Brain pericyte (primary cell): Measurements from ENCODE around the gene DAB2IP.

Source experiments
- DNase-seq: peaks from one replicate; pipeline ENCODE4 v3.0.0-alpha.2; 2012; ENCODE audit warnings: low read depth, low spot score

Gene DAB2IP

DNA sequence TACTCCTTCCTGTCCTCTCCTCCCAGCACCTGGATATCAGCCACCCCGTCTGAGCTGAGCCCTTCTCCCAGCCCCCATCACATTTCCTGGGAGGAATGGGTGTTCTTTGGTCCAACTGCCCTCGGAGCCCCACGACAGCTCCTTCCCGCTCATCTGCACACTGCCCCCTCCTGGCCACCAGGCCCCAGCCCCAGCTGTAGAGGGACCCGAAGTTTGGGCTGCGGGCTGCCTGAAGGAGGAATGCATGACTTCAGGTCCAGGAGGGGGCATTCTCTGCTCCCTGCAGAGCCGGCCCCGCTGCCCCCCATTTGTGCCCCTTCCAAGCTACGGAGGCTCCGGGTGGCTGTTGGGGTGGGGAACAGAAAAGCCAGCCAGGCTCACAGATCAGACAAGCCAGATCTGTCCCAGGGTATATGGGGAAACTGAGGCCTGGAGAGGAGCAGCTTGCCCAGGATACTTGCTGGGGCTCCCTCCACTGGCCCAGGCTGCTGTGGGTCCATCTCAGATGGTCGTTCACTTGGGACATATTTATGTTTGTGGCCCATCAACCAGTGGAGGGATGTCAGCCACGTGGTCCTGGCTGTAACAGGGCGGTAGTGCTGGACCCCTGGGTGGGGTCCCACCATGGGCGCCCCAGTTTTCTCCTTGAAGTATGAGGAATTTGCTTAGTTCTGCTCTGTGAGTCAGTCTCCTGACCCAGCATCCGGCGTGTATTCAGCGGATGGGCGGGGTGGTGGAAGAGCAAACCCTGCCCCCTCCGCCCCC, 33.1 kb downstream of the DAB2IP start:
- DNase-seq: no peak

DNA sequence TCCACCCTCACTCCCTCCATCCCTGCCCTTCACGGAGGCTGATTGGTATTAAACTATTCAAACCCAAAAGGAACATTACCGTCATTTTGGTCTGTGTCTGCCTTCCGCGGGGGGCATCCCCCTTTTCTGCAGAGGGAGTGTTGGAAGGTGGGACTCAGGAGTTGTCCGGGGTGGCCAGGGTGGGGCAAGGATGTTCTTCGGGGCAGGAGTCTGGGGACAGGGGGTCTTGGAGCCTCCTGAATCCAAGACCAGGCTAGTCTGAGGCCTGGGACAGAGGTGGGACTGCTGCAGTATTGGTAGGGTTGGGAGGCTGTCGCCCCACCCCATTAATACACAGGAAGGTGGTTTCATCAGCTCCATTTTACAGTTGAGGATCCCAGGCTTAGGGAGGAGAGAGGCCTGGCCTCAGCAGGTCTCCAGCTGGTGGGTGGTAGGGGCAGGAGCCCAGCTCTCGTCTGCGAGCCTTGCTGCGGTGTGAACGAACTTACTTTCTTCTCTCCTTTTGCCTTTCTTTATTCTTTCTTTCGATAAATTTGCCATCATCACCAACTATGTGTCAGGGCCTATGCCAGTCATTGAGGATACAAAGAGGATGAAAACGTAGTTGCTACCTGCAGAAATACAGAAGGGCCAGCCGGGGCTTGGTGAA, 33.8 kb downstream of the DAB2IP start:
- no peak for DNase-seq

DNA sequence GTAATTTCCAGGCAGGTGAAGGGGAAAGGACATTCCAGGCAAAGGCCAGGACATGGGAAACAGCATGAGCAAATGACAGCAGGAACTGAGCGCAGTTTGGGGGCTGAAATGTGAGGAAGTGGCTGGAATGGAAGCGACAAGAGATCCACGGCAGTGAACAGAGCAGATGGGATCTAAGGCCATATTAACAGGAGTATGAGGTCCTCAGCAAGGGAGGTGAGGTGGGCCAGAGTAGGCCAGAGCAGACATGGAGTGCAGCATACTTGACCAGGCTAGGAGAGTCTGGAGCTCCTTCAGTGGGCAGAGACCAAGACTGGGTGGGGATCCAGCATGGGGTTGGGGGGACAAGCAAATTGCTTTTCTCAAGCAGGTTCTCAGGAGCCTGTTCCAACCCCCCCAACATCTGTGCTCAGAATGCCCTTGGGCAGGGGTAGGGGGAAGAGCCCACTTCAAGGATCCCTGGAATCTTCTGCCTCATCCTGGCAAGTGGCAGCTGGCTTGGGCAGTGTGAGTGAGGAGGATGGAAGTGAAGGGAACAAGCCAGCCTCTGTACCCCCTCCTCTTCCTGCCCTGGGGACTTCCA, 34.5 kb downstream of the DAB2IP start:
- no peak for DNase-seq

DNA sequence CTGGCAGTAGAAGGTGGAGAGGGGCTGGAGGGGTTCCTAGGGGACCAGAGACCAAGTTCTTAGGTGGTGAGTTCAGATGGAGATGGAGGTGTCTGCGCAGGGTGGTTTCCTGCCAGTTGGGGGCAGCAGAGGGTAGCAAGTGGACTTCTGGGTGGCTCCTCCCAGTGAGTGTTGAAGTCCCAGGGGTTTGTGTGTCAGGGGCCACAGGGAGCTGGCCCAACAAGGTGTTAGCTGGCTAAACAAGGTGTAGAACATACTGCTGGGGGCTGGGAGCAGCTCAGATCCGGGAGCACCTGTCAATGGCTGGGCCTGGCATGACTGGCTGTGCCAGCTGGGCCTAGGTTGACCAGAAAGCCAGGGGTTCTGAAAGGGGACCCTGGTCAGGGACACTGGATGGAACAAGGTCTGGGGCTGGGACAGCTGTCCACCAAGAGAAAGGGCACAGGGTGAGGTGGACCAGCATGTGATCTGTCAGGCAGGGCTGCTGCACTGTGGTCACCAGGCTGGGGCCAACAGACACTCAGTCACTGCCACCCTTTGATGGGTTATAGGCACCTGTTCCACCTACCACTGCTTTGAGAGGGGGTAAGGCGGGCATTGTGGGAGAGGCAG, 35.6 kb downstream of the DAB2IP start:
- no peak for DNase-seq

DNA sequence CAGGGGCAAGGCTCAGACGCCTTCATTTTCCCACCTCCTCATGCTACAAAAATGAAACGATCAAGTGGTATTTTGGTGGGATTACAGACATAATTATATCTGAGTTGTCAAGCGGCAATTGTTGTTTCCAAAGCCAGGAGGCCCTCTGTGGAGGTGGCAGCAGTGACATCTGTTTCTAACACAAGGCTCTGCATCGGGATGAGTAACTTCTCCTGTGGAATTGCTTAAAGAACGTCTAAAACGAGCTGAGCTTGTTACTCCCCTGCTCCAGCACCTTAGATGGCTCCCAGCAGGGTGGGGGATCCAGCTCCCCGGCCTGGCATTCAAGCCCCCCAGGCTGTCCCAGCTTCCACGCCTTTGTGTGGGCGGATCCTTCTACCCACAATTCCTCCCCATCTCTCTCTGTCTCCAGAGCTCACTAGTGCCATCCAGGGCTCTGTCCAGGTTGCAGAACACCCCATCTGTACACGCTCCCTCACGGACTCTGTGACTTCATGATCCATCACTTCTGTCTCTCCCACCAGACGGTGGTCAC, 36.8 kb downstream of the DAB2IP start:
- DNase-seq: no peak

DNA sequence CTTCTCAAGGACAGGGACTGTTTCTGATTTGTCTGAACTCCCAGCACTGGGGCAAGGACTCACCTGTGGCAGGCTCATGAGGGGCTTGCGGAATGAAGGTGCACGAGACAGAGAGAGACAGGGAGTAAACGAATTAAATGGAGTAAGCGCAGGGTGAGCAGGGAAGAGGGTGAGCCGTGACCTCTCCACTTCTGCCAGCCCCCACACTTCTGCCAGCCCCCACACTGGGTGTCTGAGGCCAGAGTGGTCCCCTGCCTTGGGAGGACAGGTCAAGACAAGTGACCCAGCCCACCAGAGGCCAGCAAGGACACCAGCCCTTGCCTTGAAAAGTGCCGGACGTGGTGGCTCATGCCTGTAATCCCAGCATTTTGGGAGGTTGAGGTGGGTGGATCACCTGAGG, 37.2 kb downstream of the DAB2IP start:
- no peak for DNase-seq

DNA sequence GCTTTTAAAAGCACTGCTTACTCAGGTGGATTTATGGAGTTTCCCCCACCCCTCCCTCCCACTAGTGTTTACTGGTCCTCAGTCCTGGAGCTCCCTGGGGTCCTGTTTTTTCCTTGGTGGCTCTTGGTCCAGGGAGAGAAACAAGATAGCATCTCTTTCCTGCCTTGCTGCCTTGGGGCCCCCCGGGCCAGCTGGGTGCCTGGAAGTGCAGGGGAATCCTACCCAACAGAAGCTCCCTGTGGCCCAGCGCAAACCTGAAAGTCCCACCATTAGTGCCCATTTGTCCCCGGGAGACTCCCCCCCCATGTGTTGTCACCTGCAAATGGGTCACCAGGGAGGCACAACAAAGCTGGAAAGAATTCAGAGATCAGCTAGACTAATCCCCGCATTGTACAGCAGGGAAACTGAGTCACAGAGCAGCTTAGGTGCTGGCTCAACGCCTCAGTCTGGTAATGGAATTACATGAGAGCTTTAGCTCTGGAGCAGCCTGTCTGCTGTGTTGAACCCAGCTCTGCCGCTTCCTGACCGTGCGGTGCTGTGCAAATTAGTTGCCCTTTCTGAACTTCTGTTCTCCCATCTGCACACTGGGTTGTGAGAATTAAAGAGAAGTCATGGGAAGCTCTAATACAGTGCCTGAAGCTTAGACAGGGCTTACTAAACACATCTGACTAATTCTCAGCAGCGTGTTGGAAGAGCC, 38.2 kb downstream of the DAB2IP start:
- no peak for DNase-seq

DNA sequence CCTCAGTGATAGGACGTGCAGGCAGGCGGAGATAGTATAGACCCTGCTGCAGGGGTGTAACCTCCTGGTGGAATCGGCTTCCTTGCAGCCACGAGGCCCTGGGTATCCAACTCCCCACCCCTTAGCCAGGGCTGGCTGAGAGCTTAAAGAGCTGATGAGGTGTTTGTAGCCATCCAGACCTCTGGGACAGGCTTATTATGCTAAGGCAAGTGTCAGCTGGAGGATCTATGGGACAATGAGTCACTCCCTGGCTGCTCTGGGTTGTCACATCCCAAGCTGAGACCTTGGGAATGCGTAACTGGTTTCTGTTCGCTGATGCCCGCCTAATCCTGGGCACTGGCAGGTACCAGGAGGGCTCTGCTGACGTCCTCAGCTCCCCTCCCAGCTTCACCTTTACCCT, 38.9 kb downstream of the DAB2IP start:
- no peak for DNase-seq

DNA sequence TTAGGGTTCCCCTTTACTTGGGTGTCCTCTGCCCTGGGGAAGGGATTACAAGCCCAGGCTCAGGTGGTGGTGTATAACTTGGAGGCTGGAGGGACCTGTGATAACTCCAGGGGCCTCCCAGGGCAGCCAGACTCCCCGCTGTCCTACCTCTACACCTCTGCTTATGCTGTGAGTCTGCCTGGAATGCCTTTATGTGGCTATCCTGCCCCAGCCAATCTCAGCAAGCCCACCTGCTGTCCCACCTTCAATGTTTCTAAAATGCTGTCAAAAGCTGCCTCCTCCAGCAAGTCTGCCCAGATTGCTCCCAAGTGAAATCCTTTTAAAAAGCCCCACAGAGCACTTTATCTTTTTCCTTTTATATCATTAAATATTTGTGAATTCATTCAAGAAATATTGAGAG, 39.3 kb downstream of the DAB2IP start:
- DNase-seq: no peak

DNA sequence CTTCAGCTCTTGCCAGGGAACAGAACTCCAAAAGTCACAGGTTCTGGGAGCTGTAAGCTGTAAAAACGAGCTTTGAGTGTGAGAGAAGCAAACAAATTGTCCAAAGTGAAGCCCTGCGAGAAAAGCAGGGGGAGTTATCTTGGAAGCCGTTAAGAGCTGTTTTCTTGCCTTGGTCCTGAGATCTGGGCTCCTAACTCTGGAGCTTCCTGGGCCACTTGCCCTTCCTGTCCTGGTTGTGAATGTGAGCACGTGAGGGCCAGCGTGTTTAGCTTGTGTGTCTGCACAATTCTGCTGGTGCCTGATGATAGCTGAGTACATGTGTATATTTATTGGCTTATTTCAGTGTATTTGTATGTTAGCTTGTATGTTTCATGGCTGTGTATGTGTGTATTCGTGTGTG, 40.5 kb downstream of the DAB2IP start:
- no peak for DNase-seq

DNA sequence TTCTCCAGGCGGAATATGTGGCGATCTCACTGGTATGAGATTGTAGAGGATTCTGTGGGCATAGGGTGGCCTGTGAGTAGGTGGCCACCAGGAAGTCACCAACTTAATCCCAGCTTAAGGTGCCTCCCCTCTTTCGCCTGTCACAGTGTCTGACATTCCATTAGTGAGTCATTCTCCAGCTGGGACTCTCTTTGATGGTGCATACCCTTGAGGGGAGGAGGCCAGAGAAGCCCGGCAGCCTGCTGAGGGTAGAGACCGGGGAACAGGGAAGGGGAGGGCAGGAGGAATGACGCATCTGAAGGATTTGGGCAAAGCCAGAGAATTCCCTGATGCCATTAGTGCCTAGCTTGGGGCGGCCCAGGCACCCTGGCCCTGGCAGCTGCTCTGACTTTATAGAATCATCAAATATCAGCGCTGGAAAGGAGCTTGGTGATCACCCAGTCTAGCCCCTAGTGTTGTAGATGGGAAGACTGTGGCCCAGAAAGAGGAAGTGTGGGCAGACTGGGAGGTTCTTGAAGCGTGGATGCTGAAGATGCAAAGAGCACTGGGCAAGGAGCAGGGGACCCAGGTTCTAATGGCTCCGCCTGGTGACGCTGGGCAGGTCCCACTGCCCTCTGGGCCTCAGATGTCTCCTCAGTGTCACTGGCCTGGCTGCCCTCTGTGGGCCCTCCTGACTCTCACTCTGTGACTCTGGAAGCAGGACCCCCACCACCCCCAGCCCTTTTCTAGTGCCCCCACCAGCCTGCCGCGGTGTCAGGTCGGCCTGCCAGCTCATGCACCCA, 41.4 kb downstream of the DAB2IP start:
- DNase-seq: no peak

DNA sequence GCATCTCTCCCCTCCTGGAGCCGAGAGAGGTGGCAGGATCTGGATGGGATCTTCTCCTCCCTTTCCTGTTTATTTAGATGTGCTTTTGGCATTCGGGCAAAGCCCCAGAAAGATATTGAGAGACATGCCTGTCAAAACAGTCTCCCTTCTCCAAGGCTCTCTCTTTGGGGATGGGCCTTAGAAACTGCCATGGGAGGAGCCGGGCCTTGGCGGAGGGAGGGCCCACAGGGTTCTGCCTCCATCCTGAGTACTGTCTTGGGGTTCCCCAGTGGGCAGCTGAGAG, 41.9 kb downstream of the DAB2IP start:
- no peak for DNase-seq

DNA sequence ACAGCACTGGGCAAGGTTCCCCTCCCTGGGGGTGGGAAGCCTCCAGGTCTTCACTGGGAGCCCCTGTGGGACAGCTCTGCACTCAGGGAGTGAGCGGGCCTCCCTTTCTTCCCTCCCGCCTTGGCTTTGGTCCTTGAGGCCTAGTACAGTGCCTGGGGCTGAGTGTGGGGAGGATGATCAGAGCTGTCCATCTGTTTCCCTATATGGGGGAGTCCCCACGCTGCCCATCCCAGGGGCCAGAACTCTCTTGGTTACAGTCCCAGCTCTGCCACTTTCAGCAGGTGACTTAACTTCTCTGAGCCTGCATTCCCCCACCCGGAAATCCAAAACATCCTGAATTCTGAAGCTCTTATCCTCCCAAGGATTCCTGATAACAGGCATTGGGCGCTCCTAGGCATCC, 42.6 kb downstream of the DAB2IP start:
- no peak for DNase-seq

DNA sequence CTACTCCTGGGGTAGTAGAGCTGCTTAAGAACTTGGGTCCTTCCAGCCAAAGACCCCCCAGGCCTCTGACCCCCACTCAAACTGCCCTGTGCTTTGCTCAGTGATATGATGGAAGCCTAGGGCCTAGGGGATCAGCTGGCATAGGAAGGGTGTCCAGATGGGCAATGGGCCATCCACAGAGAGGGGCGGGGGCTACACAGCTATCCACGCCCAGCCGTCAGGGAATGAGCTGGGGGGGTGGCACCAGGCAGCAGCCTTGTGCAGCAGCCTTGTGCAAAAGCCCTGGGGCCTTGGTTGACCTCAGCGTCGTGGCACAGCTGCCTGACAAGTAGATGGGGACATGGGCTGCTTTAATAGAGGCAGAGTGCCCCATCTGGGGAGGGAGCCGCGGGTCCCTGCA, 43.2 kb downstream of the DAB2IP start:
- no peak for DNase-seq

DNA sequence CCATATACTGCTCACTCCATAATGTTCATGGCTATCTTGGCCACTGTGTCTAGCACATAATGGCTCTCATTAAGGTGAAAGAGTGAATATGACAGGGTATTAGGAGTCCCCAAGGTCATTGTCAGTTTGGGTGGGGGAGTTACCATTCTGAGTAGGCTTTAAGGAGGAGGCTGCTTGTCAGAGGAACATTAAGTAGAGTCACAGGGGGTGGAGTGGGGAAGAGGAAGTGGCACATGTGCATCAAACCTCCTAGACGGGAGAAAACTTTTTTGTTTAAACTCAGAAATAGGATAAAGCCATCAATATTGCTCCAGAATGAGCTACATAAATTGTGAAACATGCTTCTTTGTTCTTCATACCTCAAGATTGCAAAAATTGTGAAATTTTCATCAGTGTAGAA, 45.5 kb downstream of the DAB2IP start:
- no peak for DNase-seq

DNA sequence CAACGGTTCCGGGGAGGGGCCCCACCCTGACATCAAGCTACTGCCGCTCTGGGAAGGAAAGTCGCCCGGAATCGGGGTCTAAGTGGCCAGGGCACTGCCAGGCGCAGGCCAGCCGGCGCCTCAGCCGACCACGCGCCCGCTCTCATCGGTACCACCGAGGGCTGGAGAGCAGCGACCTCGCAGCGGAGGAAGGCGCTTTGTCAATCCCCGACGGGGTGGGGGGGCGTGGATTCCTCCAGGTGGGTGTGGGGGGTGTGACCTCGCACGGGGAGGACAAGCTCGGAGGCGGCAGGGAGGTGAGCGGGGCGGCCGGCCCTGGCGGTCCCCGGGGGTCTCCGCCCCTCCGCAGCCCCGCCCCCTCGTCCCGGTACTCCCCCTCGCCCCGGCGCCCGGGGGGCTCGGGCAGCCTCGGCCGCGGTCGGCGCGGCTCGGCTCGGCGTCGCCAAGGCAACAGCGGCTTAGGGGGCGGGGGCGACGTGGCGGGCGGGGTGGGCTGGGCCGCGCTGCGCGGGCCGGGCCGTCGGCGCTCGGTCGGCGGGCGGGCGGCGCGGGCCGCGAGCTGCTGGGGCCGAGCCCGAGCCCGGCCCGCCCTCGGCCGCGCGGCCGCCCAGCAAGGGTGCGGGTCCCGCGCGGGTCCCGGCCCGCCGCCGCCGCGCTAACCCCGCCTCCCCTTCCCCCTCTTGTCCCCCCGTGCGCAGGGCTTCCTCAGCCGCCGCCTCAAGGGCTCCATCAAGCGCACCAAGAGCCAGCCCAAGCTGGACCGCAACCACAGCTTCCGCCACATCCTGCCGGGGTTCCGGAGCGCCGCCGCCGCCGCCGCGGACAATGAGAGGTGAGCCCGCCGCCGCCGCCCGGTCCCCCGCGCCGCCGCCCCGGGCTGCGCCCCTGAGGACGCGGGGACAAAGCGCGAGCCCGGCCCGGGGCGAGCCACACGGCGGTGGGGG, 47.5 kb downstream of the DAB2IP start:
- no peak for DNase-seq

DNA sequence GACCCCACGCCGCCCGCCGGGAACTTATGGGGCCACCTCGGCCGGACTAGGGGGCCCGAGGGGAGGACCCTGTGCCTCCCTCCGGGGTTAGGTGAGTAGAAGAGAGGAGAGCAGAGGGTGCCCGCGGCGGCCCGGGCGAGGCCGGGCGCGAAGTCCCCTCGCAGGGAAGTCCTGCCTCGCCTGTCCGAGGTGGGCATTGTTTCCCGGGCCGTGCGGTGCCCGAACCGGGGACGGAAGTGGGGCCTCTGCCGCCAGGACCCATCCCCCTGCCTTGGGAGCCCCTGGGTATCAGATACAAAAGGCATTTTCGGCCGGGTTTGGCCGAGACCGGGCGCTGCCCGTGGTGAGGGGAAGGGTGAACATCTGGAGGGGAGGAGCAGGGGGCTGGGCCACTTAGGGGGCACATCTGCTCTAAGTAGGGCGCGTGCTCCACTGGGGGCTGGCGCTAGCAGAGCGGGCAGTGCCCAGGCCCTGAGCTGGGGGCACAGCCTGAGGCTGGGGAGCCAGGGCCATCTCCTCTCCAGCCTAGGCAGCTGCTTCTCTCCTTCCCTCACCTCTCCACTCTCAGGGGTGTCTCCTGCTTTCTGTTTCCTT, 48.2 kb downstream of the DAB2IP start:
- no peak for DNase-seq

DNA sequence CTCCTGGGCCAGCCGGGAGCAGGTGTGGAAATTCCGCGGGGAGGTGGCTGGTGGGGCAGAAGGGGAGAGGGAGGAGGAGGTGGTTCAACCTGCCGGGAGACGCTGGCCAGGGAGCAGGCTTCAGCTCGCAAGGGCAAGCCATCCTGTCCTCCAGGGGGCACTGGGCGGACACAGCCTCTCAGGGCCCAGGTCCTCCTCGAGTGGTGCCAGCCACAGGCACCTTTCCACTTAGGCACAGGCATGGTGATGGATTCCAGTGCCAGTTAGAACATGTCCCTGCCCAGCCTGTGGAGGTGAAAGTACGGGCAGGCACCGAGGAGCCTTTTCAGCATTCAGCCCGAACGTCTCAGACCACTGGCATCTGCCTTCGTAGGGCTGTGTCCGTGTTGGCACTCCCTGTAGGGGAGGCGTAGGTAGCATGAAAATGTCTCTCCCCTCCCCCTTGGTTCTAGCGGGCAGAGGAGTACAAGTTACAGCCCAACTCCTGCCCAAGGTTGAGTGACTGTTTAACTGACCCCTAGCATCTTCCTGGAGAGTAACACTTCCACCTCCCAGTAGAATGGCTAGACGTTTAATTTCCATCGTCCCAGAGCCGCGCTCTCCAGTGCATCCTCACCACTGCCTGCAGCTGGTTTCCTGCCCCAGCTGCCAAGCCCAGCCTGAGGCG, 48.9 kb downstream of the DAB2IP start:
- no peak for DNase-seq

DNA sequence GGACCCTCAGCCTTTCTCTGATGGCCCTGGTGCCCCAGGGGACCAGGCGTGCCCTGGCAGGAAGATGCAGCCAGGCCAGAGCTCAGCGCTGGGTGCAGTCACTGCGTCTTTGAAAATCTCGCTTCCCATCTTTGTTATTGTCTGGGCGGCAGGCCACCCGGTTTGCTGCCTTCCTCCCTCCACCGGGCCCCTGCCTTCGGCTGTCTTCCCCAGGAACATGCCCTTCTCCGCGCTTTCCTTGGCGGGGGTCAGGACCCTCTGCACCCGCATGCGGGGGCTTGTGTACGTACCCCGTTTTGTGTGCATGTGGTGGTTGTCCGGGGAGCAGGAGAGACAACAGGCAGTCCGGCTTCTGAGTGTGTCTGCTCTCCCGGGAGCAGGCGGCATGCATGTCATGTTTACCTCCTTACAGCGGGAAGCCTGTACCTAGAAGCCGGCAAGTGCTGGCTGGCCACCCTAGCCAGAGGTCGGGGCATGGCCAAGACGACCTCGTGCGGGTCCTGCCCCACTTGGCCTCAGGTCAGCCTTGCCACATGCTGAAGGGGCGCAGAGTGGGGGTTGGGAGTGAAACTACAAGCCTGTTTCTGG, 49.5 kb downstream of the DAB2IP start:
- no peak for DNase-seq
